MM.1S (cell line): ENCODE measurements around the gene FOXP2.

Experiments
- CTCF ChIP-seq: fragments of 300-600 bp; sonication (generic); IDR thresholded peaks from 2 replicates; pipeline ENCODE4 v1.5.1; 2016; ENCODE audit warnings: antibody characterized with exemption, low read length, mixed read lengths
- EZH2phosphoT487 ChIP-seq: fragments of 300-600 bp; sonication (generic); IDR thresholded peaks from 2 replicates; pipeline ENCODE4 v1.6.1; 2018; ENCODE audit warnings: antibody characterized with exemption, low read length

GRCh38 chr7:114647518-114647917 lies 232.9 kb downstream of the FOXP2 start:
- TF ChIP-seq EZH2phosphoT487 (no peak), CTCF (no peak)
